ENCODE measurements around the gene CIB2. TPM values are rescaled to one million over a fixed set of nuclear protein-coding genes. Genes with fewer than 3 reads are reported as not detected.

CIB2 gene
- total RNA-seq, 2 experiments from 2014 or later: 2.6 to 2.8 TPM

- ChIA-PET POLR2A (interaction anchor here (0.7 to 1.0 kb wide), 2 partner anchors 9 to 26 kb away, joined by 3 to 7 read pairs; no protein-coding TSS in a partner anchor), CTCF (interaction anchor here (0.6 to 2.2 kb wide), 8 partner anchors 26 to 58 kb away, joined by 3 to 7 read pairs (median 4); no protein-coding TSS in a partner anchor)
Measured at GRCh38 chr15:78076231-78077052, 54.8 kb downstream of the CIB2 start.

DNA sequence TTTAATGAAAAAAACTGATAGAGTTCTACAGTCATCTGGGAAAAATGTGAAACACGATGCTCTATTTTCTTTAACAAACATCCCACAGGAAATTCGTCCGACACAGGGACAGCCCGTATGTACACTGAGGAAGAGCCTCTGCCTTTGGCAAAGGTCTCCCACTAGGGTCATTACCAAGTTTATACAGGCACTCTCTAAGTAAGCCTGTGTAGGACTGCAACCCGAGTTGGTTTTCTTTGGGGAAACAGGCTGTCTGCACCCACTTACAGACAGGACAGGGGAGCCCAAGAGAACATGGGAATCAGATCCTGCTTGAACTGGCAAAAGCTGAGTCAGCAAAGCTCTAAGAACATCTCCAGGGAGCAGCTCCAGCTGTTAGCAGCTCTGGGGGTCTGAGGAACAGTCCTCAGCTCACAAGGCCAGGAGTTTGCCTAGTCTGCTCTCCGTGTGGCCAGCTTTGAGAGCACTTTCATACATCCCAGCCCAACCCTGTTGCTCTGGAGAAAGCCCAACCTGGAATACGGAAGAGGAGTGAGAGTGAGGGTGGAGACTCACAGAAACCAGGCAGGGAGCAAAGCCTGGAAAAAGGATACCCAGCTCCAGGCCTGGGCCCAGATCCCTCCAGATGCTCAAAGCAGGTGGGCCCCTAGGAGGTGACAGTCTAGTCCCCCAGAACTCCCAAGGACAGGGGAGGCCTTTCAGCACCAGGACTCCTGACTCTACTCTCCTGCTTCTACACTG, 55.6 kb downstream of the CIB2 start:
- POLR2A ChIA-PET: interaction anchor here (0.7 to 1.2 kb wide), 2 partner anchors 15 to 26 kb away, joined by 3 read pairs; no protein-coding TSS in a partner anchor
- CTCF ChIA-PET: interaction anchor here (0.6 to 1.4 kb wide), 6 partner anchors 25 to 1151 kb away, joined by 3 to 7 read pairs (median 4); no protein-coding TSS in a partner anchor

- CTCF ChIA-PET: interaction anchor here (1.0 to 6.5 kb wide), 5 partner anchors 19 to 114 kb away, joined by 3 to 58 read pairs (median 5); no protein-coding TSS in a partner anchor
- POLR2A ChIA-PET: interaction anchor here (0.7 kb wide), 1 partner anchor 734 kb away, joined by 3 read pairs; no protein-coding TSS in a partner anchor
Measured at GRCh38 chr15:78073046-78073787, 58.0 kb downstream of the CIB2 start.

DNA sequence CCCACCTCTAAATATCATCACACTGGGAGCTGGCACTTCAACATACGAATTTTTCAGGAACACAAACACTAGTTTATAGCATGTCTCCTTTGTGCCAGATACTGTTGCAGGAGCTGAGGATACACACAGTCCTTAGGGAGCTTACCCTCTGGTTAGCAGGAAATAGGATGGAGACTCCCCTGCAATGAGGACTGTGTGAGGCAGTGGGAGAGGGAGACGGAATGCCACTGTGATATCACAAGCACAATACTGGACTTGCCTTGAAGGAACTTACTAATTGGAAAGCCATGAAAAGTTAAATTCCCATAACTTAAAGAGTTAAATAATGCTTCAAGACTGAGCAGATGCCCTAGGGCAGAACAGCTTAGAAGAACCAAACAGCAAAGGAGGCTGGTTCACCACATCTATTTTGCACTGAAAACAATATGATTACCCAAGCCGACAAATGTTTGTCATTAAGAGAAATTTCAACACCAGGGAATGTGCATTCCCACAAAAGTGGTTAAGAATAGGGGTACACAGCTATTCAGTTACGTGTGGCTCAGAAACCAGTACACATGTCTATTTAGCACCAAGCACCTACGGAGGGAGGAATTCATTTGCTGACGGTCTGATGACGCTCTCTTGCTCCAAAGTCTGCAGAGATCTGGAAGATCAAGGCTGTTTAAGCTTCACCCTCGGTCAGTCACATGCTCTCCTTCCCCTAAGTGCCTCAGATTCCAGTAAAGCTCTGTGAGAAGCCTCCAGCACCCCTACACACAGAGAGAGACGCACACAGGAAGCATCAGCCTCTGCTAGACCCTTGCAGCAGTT, 59.0 kb downstream of the CIB2 start:
- ChIA-PET CTCF (interaction anchor here (1.0 to 6.5 kb wide), 4 partner anchors 23 to 113 kb away, joined by 3 to 58 read pairs (median 6); no protein-coding TSS in a partner anchor), POLR2A (interaction anchor here (1.3 kb wide), 1 partner anchor 31 kb away, joined by 3 read pairs; no protein-coding TSS in a partner anchor)

GRCh38 chr15:78071383-78071782, 59.9 kb downstream of the CIB2 start:
- ChIA-PET CTCF (interaction anchor here (1.0 to 6.5 kb wide), 3 partner anchors 22 to 37 kb away, joined by 3 to 58 read pairs (median 4); no protein-coding TSS in a partner anchor), POLR2A (interaction anchor here (1.3 kb wide), 1 partner anchor 32 kb away, joined by 3 read pairs; no protein-coding TSS in a partner anchor)

DNA sequence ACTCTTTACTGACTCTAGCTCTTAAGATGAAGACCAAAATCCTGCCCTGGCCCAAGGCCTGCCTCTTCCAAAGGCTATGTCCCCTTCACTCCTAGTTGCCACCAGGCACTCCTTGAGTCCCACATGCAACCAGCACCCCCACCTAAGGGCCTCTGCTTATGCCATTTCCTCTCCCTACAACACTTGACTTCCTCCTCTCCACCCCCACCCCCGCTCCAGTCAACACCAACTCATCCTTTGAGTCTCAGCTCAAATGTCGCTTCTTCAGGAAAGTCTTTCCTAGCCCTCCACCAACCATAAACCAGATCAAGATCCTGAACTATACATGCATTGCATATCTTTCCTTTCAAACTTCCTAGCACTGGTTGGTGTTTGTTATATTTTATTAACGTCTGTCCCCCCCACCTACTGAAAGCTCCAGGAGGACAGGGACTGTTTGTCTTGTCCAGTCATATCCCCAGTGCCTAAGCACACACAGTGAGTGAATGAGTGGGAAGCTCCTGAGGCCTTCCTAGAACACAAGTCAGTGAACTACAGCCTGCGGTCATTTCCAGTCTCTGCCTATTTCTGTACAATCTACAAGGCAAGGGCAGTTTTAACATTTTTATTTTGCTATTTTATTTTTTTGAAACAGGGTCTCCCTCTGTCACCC, 61.1 kb downstream of the CIB2 start:
- ChIA-PET CTCF (interaction anchor here (0.7 to 6.5 kb wide), 8 partner anchors 14 to 111 kb away, joined by 3 to 58 read pairs (median 4); no protein-coding TSS in a partner anchor), POLR2A (interaction anchor here (0.7 to 3.8 kb wide), 7 partner anchors 10 to 325 kb away, joined by 3 to 17 read pairs (median 5); no protein-coding TSS in a partner anchor)

DNA sequence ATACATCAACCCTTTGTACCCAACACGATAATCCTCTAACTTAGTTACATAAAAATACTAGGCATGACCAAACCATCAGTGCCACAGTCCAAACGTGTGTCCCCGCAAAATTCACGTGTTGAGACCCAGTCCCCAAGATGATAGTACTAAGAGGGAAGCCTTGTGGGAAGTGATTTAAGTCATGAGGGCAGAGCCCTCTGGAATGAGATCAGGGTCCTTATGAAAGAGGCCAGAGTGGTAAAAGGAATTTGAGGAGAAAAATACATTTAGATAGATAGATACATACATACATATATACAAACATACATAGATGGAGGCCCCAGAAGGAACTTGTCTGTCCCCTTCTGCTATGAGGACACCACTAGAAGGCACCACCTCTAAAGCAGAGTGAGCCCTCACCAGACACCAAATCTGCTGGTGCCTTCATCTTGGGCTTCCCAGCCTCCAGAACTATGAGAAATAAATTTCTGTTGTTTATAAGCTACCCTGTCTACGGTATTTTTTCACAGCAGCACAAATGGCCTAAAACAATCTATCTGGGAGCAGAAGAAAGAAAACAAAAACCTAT, 61.7 kb downstream of the CIB2 start:
- POLR2A ChIA-PET: interaction anchor here (0.5 to 3.8 kb wide), 7 partner anchors 13 to 325 kb away, joined by 3 to 17 read pairs (median 4); no protein-coding TSS in a partner anchor
- CTCF ChIA-PET: interaction anchor here (0.7 to 6.5 kb wide), 10 partner anchors 9 to 111 kb away, joined by 3 to 58 read pairs (median 4); no protein-coding TSS in a partner anchor

DNA sequence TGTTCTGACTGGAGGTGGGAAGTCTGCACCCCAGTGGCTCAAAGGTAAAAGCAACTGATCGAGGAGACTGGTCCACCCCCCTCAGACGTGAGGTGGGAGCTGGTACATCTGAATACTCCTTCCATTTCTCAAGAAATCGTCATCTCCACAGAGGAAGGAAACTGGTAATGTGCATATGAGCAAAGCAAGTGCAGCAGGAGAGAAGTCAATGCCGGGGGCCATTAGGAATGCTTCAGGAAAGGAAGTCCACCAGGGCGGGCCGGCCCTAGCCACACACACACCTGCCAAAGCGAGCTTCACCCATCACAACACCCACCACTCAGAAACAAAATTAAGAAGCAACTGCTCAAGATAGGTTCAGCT, 62.2 kb downstream of the CIB2 start:
- CTCF ChIA-PET: interaction anchor here (0.8 to 6.5 kb wide), 8 partner anchors 9 to 55 kb away, joined by 3 to 58 read pairs (median 4); no protein-coding TSS in a partner anchor
- POLR2A ChIA-PET: interaction anchor here (0.5 to 3.8 kb wide), 5 partner anchors 15 to 115 kb away, joined by 3 to 17 read pairs (median 4); no protein-coding TSS in a partner anchor

GRCh38 chr15:78067328-78068228, 63.7 kb downstream of the CIB2 start:
- ChIA-PET POLR2A (interaction anchor here (0.6 to 3.8 kb wide), 8 partner anchors 8 to 209 kb away, joined by 3 to 17 read pairs (median 4); partner anchors contain the start of gene TBC1D2B), CTCF (interaction anchor here (0.7 to 6.5 kb wide), 6 partner anchors 14 to 125 kb away, joined by 3 to 58 read pairs (median 4); no protein-coding TSS in a partner anchor)

GRCh38 chr15:78065973-78066946, 65.0 kb downstream of the CIB2 start:
- POLR2A ChIA-PET: interaction anchor here (0.8 kb wide), 1 partner anchor 16 kb away, joined by 3 read pairs; no protein-coding TSS in a partner anchor
- CTCF ChIA-PET: interaction anchor here (1.2 kb wide), 1 partner anchor 31 kb away, joined by 5 read pairs; no protein-coding TSS in a partner anchor

GRCh38 chr15:78065284-78065872, 65.9 kb downstream of the CIB2 start:
- ChIA-PET POLR2A (interaction anchor here (0.8 kb wide), 1 partner anchor 15 kb away, joined by 3 read pairs; no protein-coding TSS in a partner anchor), CTCF (interaction anchor here (1.2 kb wide), 1 partner anchor 30 kb away, joined by 5 read pairs; no protein-coding TSS in a partner anchor)

DNA sequence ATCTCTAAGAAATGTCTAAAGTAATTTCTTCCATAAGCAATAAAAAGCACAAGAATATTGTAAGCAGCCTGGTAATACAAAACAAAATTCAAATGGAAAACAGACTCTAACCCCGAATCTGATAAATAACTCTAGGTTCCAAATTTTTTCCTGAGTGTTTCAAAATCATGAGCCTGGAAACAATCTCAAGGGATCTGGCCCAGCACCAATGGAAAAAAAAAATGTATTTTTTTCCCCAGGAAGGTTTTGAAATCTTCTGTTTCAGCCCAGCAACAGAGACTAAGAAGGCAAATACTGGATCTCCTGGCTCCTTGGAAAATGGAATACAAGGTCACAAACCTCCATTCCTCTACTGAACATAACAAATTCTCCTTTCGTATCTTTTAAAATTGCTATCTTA, 66.7 kb downstream of the CIB2 start:
- ChIA-PET CTCF (no interaction called here), POLR2A (no interaction called here)

DNA sequence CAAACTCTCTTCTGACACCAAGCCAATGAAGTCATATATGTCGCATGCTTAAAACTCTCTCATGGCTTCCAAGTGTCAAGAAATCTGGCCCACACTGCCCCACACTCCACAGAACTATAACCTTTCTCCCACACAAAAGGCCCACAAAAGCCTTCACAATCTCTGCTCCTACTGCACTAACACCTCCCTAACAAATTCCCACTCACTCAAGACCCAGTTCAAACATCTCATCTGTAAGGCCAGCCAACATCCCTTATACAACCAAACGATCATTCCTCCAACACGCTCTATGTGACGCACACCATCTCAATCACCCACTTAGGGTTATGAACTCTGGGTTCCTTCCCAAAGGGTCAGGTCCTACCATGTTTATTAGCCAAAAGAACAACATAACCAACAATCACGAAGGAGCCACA, 67.3 kb downstream of the CIB2 start:
- POLR2A ChIA-PET: no interaction called here
- CTCF ChIA-PET: no interaction called here

DNA sequence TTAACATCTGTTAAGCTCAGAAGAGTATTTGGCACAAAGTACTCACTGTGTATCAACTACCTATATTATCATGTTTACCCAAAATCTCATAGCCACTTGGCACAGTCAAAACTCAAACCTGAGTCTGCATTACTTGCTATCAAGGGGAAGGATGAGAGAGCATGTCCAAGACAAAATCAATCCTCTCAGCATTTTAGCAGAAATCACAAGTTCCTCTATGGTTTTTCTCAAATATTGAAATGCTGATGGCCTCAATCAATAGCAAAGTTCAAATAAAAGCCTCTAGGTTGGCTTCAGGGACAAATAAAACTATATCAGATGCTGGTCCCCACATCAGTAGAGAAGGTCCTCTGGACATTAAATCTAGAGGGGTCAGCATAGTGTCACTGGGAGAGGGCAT, 68.0 kb downstream of the CIB2 start:
- ChIA-PET POLR2A (interaction anchor here (0.5 kb wide), 1 partner anchor 41 kb away, joined by 3 read pairs; no protein-coding TSS in a partner anchor), CTCF (no interaction called here)

Measured in activated CD8-positive, alpha-beta memory T cell treated with anti-CD3 and anti-CD28 coated beads for 36 hours (primary cell).